Measurements from ENCODE around the gene CDKAL1.

GRCh38 chr6:21173678-21174077 lies 639.4 kb downstream of the CDKAL1 start:
- TF ChIP-seq NFE2L2 (conservative IDR thresholded peaks at IDR 0.05; ENCODE audit: low read length) (no peak), CTCF (IDR thresholded peaks at IDR 0.05) (no peak), RFX5 (IDR thresholded peaks at IDR 0.05) (no peak), MAX (IDR thresholded peaks at IDR 0.05) (no peak), HMGXB4 (CRISPR knock-in tag; IDR thresholded peaks at IDR 0.05; ENCODE audit: borderline replicate concordance) (no peak), HDAC2 (IDR thresholded peaks at IDR 0.05) (no peak), RARB (CRISPR knock-in tag; IDR thresholded peaks at IDR 0.05) (no peak), EP300 (IDR thresholded peaks at IDR 0.05) (no peak), CEBPB (IDR thresholded peaks at IDR 0.05) (no peak), CHD4 (IDR thresholded peaks at IDR 0.05; ENCODE audit: borderline replicate concordance) (no peak), BHLHE40 (IDR thresholded peaks at IDR 0.05; ENCODE audit: low read depth, low read length) (no peak)
